Small intestine (tissue), 7 donors: Measurements from ENCODE around the gene THSD4. TPM values are rescaled to one million over a fixed set of nuclear protein-coding genes. Genes with fewer than 3 reads are reported as not detected.

Experiments used
- DNase-seq, 2 donors: peaks; one replicate each; pipeline versions ENCODE4 v3.0.0 to v3.0.0-alpha.2; 2013
- FAIRE-seq: peaks from 2 replicates; lab custom pipeline; 2012; peaks lifted over from hg19 to GRCh38; lab: Jason Lieb, UNC
- H3K27ac ChIP-seq, 3 donors: one replicate each; pipeline ENCODE4 v1.5.1; 2013; ENCODE audit warnings: low read length in 2 of 3, mild to moderate bottlenecking in 2 of 3, control low read depth in 1 of 3, inconsistent platforms in 1 of 3, low read depth in 1 of 3, moderate library complexity in 1 of 3
- H3K27me3 ChIP-seq, 3 donors: one replicate each; pipeline ENCODE4 v1.6.1; 2013; ENCODE audit warnings: low read length in 3 of 3, inconsistent platforms in 1 of 3; ENCODE audit not compliant: control insufficient read depth in 3 of 3, insufficient read depth in 3 of 3
- H3K36me3 ChIP-seq, 3 donors: one replicate each; pipeline ENCODE4 v1.6.1; 2013; ENCODE audit warnings: low read length in 3 of 3, inconsistent platforms in 1 of 3, low read depth in 1 of 3, mild to moderate bottlenecking in 1 of 3, moderate library complexity in 1 of 3; ENCODE audit not compliant: control insufficient read depth in 3 of 3, insufficient read depth in 2 of 3
- H3K4me1 ChIP-seq, 3 donors: one replicate each; pipeline ENCODE4 v1.6.1; 2013; ENCODE audit warnings: low read length in 2 of 3, inconsistent platforms in 1 of 3, low read depth in 1 of 3, mild to moderate bottlenecking in 1 of 3, moderate library complexity in 1 of 3; ENCODE audit not compliant: control insufficient read depth in 3 of 3, insufficient read depth in 2 of 3
- H3K4me3 ChIP-seq, 3 donors: one replicate each; pipeline ENCODE4 v1.5.1; 2013; ENCODE audit warnings: low read length in 3 of 3, control low read depth in 1 of 3, inconsistent platforms in 1 of 3, low read depth in 1 of 3, mild to moderate bottlenecking in 1 of 3, moderate library complexity in 1 of 3
- H3K9me3 ChIP-seq, 2 donors: one replicate each; pipeline ENCODE4 v1.6.1; 2013; ENCODE audit warnings: low read depth in 1 of 2, low read length in 1 of 2; ENCODE audit not compliant: control insufficient read depth in 2 of 2, insufficient read depth in 1 of 2
- WGBS, 3 donors: extraction: QIAGEN DNeasy Blood & Tissue Kit; methylation state at CpG; one replicate each; pipeline ENCODE4 v1.1.7; 2013; 5-methylcytosine and 5-hydroxymethylcytosine counted together
- polyA plus RNA-seq, 4 donors: library from polyadenylated mRNA; stranded (reverse) in 3 of 4; unstranded in 1 of 4; fragments of 200-250 nt in 3 of 4; fragments of 120-200 nt in 1 of 4; gene quantifications; one replicate each; pipeline versions ENCODE4 v1.2.1 to v1.2.3, GENCODE V29; 2013
- donor health status: healthy with polysubstance abuse.
- donor health status: control.
- donor health status: control.
- donor health status: Bipolar disorder and iron deficiency.
- donor health status: healthy.

Gene THSD4
- polyA plus RNA-seq, 4 donors: 3.6 to 14.4 (median 9.7) TPM

GRCh38 chr15:71334873-71335272 is 219.6 kb downstream of the THSD4 start:
- H3K4me3 ChIP-seq: no peak overlapping the region
- 65 to 91% (median 85%) methylated on average over 3 of the region's 3 CpGs for WGBS, 3 donors
- H3K9me3 ChIP-seq: no peaks in the 10 kb centered on the region
- no peaks in the 10 kb centered on the region for H3K27me3 ChIP-seq
- FAIRE-seq: no peak
- peaks cover 0 to 26% (median 8%) of the 10 kb centered on the region in 3 donors for H3K4me1 ChIP-seq
- peaks cover 0 to 11% (median 0%) of the 10 kb centered on the region in 3 donors for H3K36me3 ChIP-seq
- peak overlapping the region in 1 of 3 donors; percentile 11 for H3K27ac ChIP-seq
- DNase-seq: no peak

- Histone ChIP-seq H3K27me3 (no peaks in the 10 kb centered on the region), H3K27ac (no peak overlapping the region), H3K4me3 (no peak overlapping the region), H3K9me3 (no peaks in the 10 kb centered on the region), H3K4me1 (peaks cover 0 to 19% (median 6%) of the 10 kb centered on the region in 3 donors), H3K36me3 (peaks cover 0 to 11% (median 0%) of the 10 kb centered on the region in 3 donors)
- no peak for DNase-seq
- FAIRE-seq: no peak
- WGBS, 3 donors: 68 to 94% (median 89%) methylated on average over 3 of the region's 3 CpGs
These were observed 220.3 kb downstream of the THSD4 start for GRCh38 chr15:71335591-71335990.

GRCh38 chr15:71336671-71337070 is 221.4 kb downstream of the THSD4 start:
- FAIRE-seq: no peak
- Histone ChIP-seq H3K9me3 (no peaks in the 10 kb centered on the region), H3K4me1 (peaks cover 0 to 8% (median 2%) of the 10 kb centered on the region in 3 donors), H3K4me3 (no peak overlapping the region), H3K36me3 (peaks cover 0 to 5% (median 0%) of the 10 kb centered on the region in 3 donors), H3K27me3 (no peaks in the 10 kb centered on the region), H3K27ac (no peak overlapping the region)
- 36 to 62% (median 41%) methylated on average over 3 of the region's 3 CpGs for WGBS, 3 donors
- DNase-seq: peak in 1 of 2 donors; percentile 24

GRCh38 chr15:71337197-71337845 is 222.1 kb downstream of the THSD4 start:
- FAIRE-seq (no peak), DNase-seq (no peak)
- peaks cover 0 to 7% (median 0%) of the 10 kb centered on the region in 3 donors for H3K36me3 ChIP-seq
- no peaks in the 10 kb centered on the region for H3K27me3 ChIP-seq
- H3K27ac ChIP-seq: no peak overlapping the region
- H3K4me1 ChIP-seq: peaks cover 0 to 4% (median 2%) of the 10 kb centered on the region in 3 donors
- no peak overlapping the region for H3K4me3 ChIP-seq
- WGBS, 3 donors: 66 to 76% (median 75%) methylated on average over 5 of the region's 5 CpGs
- no peaks in the 10 kb centered on the region for H3K9me3 ChIP-seq

- FAIRE-seq (no peak), DNase-seq (no peak)
- peaks cover 0 to 2% (median 0%) of the 10 kb centered on the region in 3 donors for H3K4me1 ChIP-seq
- no peak overlapping the region for H3K4me3 ChIP-seq
- no peaks in the 10 kb centered on the region for H3K27me3 ChIP-seq
- no peaks in the 10 kb centered on the region for H3K9me3 ChIP-seq
- H3K27ac ChIP-seq: peak overlapping the region in 1 of 3 donors; percentile 11
- H3K36me3 ChIP-seq: peaks cover 0 to 10% (median 0%) of the 10 kb centered on the region in 3 donors
- WGBS, 3 donors: 81 to 93% (median 86%) methylated on average over 9 of the region's 9 CpGs
These were observed 223.0 kb downstream of the THSD4 start for GRCh38 chr15:71338265-71338664.

GRCh38 chr15:71338827-71339542 is 223.7 kb downstream of the THSD4 start:
- WGBS, 3 donors: 89 to 91% (median 90%) methylated on average over 7 of the region's 7 CpGs
- DNase-seq (no peak), FAIRE-seq (no peak)
- Histone ChIP-seq H3K4me1 (peaks cover 0 to 2% (median 0%) of the 10 kb centered on the region in 3 donors), H3K27me3 (no peaks in the 10 kb centered on the region), H3K9me3 (no peaks in the 10 kb centered on the region), H3K4me3 (no peak overlapping the region), H3K27ac (peak overlapping the region in 1 of 3 donors; percentile 9), H3K36me3 (peaks cover 0 to 10% (median 0%) of the 10 kb centered on the region in 3 donors)

- DNase-seq: no peak
- 79 to 82% (median 80%) methylated on average over 8 of the region's 8 CpGs for WGBS, 3 donors
- no peak overlapping the region for H3K4me3 ChIP-seq
- no peaks in the 10 kb centered on the region for H3K9me3 ChIP-seq
- H3K4me1 ChIP-seq: peaks cover 0 to 2% (median 0%) of the 10 kb centered on the region in 3 donors
- no peaks in the 10 kb centered on the region for H3K27me3 ChIP-seq
- peaks cover 0 to 9% (median 0%) of the 10 kb centered on the region in 3 donors for H3K36me3 ChIP-seq
- no peak for FAIRE-seq
- no peak overlapping the region for H3K27ac ChIP-seq
These were observed 226.7 kb downstream of the THSD4 start for GRCh38 chr15:71341811-71342550.

GRCh38 chr15:71342658-71343057 is 227.4 kb downstream of the THSD4 start:
- H3K36me3 ChIP-seq: peaks cover 0 to 9% (median 0%) of the 10 kb centered on the region in 3 donors
- no peak overlapping the region for H3K27ac ChIP-seq
- no peaks in the 10 kb centered on the region for H3K27me3 ChIP-seq
- H3K4me1 ChIP-seq: no peaks in the 10 kb centered on the region
- no peak for DNase-seq
- WGBS, 3 donors: 89 to 90% (median 89%) methylated on average over 7 of the region's 7 CpGs
- no peaks in the 10 kb centered on the region for H3K9me3 ChIP-seq
- H3K4me3 ChIP-seq: no peak overlapping the region
- FAIRE-seq: no peak
